Measurements from ENCODE around the gene PYGM.

Gene PYGM

DNA sequence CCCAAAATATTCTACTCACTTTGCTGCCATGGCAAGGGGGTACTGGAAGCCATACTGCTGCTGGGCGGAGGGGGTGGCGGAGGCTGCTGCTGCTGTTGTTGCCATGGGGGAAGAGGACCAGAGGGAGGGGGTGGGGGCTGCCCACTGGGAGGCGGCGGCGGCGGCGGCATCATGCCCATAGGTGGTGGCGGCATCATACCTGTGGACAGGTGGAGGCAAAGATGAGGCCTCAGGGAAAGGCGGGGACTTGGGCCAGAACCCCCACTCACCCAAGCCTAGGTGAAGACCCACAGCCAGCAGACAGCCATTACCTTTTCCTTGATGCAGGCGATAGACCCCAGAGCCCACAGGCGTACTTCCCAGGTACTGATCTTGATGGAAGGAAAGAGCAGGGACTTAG lies 7.1 kb upstream of the PYGM start:
- no peak for DNase-seq

DNA sequence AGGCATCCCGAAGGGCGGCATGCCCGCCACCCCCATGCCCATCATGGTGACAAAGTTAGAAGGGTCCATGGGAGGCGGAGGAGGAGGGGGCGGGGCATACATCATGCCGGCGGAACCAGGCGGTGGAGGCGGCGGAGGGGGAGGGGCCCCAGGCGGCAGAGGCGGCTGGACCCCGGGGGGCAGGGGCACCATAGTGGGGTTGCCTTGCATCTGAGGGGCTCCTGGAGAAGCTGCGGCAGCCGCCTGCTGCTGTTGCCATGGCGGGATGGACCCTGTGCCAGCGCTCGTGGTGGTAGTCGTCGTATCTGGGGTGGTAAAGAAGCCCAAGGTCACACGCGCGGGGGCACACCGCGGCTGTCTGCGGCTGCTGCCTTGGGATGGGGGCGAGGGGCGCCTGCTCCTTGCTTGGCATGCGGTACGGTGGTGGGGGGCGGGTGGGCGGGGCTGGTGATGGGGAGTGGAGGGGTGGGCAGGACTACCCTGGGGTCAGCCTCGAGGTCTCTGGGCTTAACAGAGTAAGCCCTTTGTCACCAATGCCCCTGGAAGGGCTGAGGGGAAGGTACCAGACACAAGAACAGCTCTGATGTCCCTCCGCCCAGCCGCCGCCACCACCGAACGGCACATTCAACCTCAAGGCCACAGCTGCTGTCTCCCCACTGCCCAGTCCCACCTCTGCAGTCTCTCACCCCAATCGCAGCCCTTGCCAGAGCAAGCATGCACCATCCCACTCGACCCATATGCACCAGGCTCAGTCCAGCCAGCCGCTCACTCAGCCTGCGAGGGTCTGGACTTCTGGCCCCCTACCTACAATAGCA lies 6.3 kb upstream of the PYGM start:
- DNase-seq, result no peak

DNA sequence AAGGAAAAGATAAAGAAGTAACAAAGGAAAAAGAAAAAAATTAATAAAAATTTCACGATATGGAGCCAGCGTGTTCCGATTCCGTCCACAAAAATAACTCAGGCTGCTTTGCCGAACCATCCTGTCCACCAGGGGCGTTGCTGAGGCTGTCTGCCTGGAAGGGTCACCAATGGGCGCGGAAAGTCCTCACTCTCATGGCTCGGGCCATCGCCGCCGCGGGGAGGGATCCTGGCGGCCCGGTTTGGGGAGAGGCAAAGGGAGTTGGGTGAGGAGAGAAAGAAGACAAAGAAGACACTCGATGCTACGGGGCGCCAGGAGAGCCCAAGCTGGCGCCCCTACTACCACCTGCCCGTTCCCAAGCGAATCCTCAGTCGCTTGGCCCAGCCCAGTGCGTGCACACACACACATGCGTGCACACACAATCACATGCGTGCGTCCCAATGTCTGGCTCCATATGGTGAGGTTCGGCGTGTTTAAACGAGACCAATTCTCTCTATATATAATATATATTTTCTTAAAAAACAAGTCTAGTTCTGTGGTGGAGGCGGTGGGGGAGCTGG lies 5.6 kb upstream of the PYGM start:
- no peak for DNase-seq

DNA sequence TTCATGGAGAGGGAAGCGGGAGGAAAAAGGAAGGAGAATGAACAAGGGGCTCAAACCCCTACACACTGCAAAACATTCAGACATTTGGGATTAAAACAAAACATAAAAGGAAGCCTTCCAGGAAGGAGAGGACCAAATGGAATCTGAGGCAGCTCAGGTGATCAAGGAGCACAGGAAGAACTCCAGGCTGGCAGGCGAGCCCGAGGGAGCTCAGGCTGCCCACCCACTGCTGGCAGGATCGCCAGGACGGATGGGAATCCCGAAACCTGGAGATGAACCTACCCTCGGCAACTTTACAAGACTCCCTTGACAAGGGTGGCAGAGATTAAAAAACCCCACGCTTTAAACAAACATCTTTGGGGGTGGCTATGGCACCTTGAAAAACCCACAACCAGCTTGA lies 5.0 kb upstream of the PYGM start:
- no peak for DNase-seq

DNA sequence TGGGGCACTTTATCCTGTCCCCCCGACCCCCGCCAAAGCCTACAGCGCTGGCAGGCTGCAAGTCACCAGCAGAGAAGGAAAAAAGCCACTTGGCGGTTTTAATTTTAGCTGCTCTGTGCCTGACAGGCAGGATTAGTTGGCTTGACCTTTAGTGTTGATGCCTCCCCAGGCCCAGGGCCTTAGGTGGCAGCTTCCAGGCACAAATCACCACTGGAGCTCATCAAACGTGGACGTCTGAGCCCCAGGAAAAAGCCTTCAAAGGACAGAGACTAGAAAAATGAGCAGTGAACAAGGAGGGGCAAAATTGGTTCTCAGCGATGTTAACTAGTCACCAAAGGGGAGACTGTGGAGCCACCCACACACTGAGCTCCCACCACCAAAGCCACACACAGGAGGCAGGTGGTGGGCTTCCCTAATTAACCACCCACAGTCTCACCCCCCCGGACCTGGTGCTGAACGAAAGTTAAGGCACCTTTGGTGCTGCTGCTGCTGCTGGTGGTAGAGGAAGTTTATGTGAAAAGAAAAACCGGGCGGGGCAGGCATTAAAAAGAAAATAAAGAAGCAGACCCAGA lies 4.4 kb upstream of the PYGM start:
- no peak for DNase-seq

DNA sequence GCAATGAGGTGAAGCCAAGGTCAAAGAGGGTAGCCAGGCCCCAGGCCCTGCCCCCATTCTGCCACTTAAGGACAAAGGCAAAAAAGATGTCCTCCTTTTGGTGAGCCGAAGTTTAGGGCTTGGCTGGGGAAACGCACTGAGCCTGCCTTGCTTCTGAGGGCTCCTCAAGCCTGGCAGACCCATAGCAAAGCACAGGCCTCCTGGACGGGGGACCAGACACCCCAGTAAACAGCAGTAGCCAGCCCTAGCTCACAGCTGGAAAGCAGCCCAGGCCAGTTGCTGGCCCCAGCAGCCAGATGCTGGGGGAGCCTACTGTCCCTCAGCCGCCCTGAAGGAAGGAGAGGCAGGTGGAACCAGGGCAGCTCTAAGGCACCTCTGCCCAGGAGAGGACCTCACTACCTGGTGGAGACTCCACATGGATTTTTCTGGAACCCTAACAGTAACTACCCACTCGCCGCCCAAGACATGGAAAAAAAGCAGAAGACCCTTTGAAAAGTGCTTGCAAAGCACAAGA lies 3.8 kb upstream of the PYGM start:
- DNase-seq, result no peak

DNA sequence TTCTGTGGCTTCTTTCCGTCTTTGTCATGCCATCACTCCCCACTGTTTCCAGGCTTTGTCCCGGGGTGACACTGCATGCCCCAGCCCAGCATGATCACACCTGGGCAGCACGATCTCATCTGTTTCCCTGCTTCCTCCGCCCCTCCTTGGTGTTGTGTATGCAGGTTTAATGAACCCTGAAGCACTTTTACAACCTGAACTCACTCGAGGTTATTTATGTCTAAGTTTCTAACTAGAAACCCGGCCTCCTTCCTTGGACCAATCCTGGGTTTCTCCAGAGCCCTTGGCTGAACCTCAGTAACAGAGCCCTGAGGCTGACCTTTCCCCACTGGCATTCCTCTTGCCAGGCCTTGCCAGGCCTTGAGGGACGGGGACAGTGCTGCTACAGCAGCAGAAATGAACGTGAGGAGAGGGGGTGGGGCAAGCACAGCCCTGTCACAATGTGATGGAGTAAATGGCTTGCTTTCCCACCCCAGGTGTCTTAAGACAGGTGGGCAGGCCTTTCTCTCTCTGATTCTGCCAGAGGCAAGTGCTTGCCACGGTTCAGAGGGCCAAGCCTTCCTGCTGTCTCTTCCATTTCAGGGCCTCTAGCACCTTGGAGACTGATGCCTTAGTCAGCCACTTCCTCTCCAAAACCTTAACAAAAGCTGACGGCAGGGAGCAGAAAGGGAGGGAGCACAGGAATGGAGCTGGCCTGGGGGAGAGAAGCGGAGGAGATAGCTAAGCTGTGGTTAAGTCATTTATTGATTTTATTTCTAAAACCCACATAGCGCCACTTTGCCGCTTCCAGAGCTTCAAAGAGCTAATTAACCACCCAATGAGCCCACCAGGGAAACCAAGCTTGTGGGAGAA lies 3.1 kb upstream of the PYGM start:
- DNase-seq, result no peak

DNA sequence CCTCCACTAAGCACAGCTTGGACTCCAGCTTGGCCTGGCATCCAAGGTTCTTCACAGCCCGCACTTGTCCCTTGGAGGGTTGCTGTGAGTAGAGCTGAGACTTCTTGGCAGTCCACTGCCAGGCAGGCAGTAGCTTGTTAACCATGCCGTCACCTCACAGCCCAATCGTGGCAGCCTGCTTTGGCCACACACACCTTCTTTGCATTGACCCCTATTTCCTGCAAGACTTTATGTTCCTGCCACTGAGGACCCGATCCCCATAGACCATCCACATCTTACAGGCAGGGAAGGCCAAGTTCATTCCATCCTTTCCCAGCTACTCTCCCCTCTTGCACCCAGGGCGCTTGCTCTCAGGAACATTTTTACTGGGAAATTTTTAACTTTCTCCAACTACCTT lies 2.5 kb upstream of the PYGM start:
- DNase-seq, result no peak

DNA sequence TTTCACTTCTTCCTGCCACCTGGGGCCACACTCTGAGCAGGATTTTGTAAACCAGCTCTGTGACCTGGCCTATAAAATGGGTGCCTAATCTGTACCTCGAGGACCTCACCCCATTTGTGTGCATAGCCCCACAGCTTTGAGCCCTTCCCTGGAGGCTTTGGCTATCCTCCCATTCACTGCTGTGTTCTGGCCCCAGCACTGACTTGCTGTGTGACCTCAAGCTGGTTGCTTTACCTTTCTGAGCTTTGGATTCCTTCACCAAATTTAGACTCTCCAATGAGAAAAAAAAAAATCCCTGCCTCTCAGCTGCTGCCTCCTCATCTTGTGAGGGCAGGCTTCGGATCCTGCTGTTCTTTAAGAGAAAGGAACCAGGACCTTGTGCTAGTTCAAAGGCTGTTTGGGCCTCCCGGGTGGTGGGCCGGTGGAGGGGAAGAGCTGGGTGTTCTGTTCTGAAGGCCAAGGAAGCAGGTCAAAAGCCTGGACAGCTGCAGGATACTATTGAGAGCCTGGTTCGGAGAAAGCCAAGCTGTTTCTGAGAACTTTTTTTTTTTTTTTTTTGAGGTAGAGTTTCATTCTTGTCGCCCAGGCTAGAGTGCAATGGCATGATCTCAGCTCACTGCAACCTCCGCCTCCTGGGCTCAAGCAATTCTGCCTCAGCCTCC lies 1.1 kb upstream of the PYGM start:
- DNase-seq, result no peak

DNA sequence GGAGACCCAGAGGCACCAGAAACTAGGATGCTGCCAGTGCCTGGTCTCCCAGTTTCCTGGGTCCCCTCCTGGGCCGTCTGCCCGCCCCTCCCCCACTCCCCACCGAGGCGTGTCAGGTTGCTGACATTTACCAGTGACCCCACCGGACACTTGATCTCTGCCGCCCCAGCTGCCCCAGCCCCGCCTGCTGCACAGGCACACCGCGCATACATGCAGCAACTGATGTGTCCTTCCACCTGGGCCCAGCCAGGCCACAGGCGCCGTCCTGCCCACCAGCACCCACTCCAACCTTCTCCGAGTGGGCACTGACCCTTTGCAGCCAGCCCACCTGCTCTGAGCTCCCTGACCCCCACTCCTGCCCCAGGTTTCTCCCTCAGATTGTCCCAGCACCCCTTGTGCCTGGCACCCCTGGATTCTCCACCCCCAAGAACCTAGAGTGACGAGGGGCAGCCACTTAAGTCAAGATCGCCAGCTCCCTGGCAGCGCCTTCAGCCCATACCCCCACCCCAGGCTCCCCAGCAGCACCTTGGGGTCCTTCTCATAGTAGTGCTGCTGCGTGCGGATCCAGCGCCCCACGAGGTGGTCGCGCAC lies 548 bp downstream of the PYGM start:
- no peak for DNase-seq

DNA sequence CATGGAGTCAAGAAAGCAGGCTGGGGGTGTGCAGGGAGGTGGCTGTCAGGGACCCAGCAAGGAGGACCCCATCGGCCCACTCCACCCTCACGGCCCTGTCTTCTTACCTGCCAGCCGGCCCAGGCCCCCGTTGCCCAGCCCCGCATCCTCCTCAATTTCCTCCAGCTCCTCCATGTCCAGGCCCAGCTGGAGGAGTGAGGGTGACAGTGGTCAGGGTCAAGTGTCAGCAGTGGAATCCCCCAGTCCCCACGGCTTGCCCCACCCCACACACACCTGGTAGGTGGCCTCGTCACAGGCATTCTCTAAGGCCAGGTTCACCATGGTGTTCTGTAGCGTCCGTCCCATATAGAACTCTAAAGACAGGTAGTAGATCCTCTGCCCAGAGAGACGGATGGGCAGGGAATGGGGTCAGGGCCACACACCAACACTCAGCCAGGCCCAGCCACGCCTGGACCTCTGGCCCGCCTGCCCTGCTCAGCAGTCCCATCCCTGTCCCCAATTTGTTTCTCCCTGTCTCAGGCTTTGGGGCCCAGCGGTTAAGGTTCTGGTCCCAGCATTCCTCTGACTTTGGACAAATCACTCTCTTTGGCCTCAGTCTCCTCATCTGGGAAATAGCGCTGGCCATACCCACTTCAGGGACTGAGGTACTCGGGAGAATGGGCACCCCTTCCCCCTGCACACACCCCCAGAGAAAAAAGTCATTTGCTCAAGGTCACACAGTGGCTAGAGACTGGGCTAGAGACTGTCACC lies 1.3 kb downstream of the PYGM start:
- DNase-seq, result no peak

DNA sequence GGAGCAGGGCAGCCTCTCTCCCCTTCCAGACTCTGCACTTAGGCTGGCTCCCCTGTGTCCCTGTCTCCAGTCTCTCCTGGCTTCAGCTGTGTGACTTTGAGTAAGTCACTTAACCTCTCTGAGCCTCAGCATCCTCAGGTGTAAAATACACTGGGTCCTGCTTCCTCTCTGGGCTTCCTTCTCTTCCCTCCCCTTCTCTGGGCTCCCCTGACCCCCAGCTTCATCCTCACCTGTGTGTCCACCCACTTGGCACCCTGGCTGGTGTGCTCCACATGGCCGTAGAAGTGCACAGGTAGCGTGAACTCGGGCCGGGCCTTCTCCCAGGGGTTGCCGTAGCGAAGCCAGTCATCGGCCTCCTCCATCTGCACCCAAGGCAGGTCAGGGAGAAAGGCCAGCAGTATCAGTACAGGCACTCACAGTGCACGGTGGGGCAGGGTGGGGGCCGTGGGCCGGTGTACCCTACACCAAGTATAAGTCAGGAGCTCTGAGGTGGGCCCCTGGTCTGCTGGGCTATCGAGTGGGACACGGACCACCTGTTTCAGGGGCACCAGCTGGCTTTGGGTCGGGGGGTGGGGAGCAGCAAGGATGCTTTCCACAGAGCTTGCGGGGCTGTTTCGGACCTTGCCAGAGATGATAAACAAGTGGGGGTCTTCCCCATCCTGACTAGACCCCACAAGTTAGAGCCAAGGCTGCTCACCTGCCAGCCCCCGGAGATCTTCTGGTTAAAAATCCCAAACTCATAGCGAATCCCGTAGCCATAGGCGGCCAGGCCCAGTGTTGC lies 2.0 kb downstream of the PYGM start:
- DNase-seq, result no peak

DNA sequence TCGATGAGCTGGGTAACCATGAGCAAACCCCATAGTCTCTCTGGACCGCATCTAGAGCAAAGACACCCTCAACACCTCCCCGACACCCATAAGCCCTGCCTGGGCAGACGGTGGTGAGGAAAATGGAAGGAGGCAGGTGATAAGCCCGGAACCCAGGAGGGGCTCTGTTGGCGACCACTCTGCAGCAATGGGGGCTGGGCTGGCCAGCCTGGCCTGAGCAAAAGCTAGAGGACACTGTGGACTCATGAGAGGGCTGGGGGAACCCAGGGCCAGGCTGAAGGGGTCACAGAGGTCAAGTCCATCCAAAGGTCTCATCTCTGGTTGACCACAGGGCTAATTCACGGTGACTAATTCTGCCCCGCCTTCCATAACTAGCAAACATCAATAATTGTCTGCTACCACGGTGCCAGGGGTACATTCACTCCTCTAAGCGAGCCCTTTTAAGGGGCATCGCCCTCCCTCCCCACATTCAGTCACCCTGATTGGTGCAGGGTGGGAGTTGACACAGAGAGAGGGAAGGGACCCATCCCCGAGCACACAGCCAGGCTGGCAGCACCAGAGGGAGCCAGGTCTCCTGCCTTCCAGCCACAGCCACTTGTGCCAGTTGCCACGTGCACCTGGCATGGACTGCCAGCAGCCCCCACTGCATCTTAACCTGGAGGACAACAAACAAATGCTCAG lies 4.0 kb downstream of the PYGM start:
- no peak for DNase-seq

DNA sequence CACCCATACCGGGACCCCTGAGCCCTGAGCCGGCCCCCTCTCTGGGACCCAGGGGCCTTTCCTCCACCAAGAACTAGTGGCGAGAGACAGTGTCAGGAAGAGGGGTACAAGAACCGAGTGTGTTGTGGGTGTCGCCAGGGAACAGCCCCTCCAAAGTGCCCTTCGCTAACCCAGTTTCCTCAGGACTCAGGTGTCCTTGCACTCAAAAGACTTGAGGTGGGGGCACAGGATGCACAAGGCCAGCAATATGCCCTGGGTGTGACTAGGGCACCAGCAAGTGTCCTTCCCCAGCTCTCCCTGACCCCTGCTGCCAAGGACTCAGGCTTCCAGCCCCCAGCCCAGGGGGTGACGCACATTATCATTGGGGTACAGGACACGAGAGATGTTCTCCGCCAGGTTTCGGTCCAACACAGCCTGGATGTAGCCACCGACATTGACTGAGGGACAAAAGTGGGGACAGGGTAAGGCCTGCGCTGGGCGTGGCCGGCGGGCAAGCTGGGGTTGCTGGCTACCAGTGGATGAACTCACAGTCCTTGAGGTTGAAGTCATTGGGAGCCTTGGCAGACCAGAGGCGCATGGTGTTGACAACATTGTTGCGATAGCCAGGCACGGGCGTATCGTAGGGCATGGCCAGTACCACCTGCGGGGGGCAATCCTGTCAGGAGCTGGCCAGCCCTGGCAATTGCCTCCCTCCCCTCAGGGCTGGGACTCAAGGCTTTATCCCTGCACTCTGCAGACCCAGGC lies 4.7 kb downstream of the PYGM start:
- DNase-seq, result no peak

DNA sequence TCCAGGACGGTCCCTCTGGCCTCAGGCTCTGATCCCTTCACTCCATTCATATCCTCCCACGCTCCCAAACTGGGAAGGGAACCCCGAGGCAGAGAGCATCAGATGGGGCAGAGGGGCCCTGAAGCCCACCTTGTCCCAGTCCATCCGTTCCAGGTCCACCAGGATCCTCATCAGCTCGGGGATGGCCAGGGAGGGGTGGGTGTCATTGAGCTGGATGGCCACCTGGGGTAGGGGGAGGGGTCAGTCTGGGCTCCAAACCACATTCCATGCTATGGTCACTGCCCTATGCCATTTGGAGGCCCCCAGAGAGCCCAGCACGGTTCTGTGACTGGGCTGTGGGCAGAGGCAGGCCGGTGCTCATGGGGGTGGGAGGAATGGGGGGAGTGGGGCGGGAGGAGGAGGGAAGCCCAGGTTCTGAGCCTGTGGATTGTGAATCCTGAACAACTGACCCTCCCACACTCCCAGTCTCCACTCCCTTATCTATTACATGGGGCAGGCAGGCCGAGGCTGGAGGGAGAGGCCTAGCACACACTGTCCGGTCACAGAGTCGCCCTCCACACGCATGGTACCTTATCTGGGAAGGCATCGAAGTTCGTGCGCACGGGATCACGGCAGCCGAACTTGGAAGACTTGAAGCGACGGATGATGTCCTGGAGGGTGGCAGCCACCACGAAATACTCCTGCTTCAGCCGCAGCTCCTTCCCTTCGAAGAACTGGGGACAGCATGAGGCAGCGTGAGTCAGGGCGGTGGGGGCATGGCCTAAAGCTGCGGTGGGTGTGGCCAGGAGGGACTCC lies 5.5 kb downstream of the PYGM start:
- no peak for DNase-seq

DNA sequence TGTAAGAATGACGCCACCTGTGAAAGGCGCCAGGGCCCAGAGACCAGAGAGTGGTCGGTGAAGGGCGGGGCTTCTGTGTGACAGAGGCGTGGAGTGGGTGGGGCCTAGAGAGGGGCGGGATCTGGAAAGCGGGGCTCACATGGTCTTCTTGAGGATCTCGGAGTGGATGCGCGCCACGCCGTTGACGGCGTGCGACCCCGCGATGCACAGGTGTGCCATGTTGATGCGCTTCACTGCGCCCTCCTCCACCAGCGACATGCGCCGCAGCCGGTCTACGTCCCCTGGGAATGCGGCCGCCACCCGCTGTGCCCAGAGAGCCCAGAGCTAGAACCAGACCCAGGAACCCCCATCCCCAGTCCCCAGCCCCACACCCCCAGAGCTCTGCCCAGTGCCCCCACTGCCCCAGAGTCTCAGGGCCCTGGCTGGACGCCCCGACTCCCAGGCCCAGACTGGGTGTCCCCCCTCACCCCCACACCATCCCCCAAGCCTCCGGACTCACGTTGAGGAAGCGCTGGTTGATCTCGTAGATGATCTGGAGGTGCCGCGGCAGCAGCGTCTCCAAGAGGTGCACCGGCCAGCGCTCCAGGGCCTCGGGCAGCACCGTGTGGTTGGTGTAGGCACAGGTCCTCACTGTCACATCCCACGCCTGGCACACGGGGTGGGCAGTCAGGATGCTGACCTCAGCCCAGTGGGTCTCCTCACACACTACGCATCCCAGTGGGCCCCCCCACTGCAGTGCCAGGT lies 6.2 kb downstream of the PYGM start:
- no peak for DNase-seq

DNA sequence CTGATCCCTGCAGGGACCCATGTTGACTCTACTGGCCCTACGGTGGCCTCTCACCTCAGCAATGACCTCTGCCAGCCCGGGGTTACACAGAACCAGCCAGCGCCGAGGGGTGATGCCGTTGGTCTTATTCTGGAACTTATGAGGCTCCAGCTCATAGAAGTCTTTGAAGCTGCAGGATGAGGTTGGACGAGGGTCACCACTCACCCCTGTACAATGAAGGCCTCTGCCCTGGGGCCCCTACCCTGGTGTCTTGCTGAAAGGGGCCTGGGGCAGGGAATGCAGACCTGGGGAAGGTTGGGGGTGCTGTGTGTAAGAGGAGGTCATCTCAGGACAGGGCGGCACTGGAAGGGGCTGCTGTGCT lies 6.8 kb downstream of the PYGM start:
- DNase-seq, result no peak
